Fibroblast of lung (primary cell): ENCODE data around the gene CNTN1. TPM values are rescaled to one million over a fixed set of nuclear protein-coding genes. Genes with fewer than 3 reads are reported as not detected.
"Not testable (repeated sequence)": the region's sequence is repeated elsewhere in the genome, so short reads cannot be mapped to it uniquely, and the experiment has no call there.

Experiments
- DNase-seq, 2 donors: peaks; one replicate each; pipeline versions ENCODE4 v3.0.0 to v3.0.0-alpha.2; 2010; ENCODE audit warnings: low read depth in 2 of 2
- H2AFZ ChIP-seq: 2 replicates; pipeline ENCODE4 v1.5.1; 2012; ENCODE audit warnings: low read length, control low read depth, inconsistent platforms
- H3K27ac ChIP-seq: 2 replicates; pipeline ENCODE4 v1.5.1; 2011; ENCODE audit warnings: low read length, control low read depth; ENCODE audit not compliant: insufficient read depth
- H3K27me3 ChIP-seq: 2 replicates; pipeline ENCODE4 v1.5.1; 2011; ENCODE audit warnings: mild to moderate bottlenecking, low read length; ENCODE audit not compliant: control insufficient read depth, insufficient read depth
- H3K36me3 ChIP-seq: 2 replicates; pipeline ENCODE4 v1.5.1; 2011; ENCODE audit warnings: low read length; ENCODE audit not compliant: control insufficient read depth, insufficient read depth
- H3K4me1 ChIP-seq: 2 replicates; pipeline ENCODE4 v1.5.1; 2011; ENCODE audit warnings: low read length; ENCODE audit not compliant: control insufficient read depth, insufficient read depth; ENCODE audit errors: extremely low read depth
- H3K4me2 ChIP-seq: 2 replicates; pipeline ENCODE4 v1.5.1; 2011; ENCODE audit warnings: low read length, control low read depth; ENCODE audit not compliant: insufficient read depth; ENCODE audit errors: extremely low read depth
- H3K4me3 ChIP-seq, 4 experiments: fragments of 200-600 bp in 1 of 4; sonication (generic) in 1 of 4; replicated peaks in 1 of 4; 2 replicates each; pipeline ENCODE4 v1.5.1; 2011 to 2016; ENCODE audit warnings: low read length in 4 of 4, low read depth in 3 of 4, mild to moderate bottlenecking in 3 of 4, control low read depth in 2 of 4, inconsistent platforms in 1 of 4, mixed read lengths in 1 of 4; ENCODE audit not compliant: insufficient read depth in 1 of 4; ENCODE audit errors: control extremely low read depth in 1 of 4
- H3K79me2 ChIP-seq: 2 replicates; pipeline ENCODE4 v1.5.1; 2012; ENCODE audit warnings: mild to moderate bottlenecking, low read length, inconsistent platforms; ENCODE audit not compliant: control insufficient read depth, insufficient read depth
- H3K9ac ChIP-seq: 2 replicates; pipeline ENCODE4 v1.5.1; 2011; ENCODE audit warnings: mild to moderate bottlenecking, low read length, control low read depth; ENCODE audit not compliant: insufficient read depth
- H3K9me3 ChIP-seq: 2 replicates; pipeline ENCODE4 v1.5.1; 2012; ENCODE audit warnings: low read depth, low read length; ENCODE audit not compliant: control insufficient read depth, insufficient read depth
- H4K20me1 ChIP-seq: 2 replicates; pipeline ENCODE4 v1.5.1; 2011; ENCODE audit warnings: low read length; ENCODE audit not compliant: control insufficient read depth, insufficient read depth; ENCODE audit errors: extremely low read depth
- CTCF ChIP-seq, 2 donors: IDR thresholded peaks in 1 of 2; conservative IDR thresholded peaks in 1 of 2; 1 replicate in 1 of 2; 2 replicates in 1 of 2; pipeline ENCODE4 v1.5.1; 2011 to 2012; ENCODE audit warnings: low read length in 2 of 2, control low read depth in 1 of 2, inconsistent platforms in 1 of 2, low read depth in 1 of 2, mild to moderate bottlenecking in 1 of 2
- EZH2 ChIP-seq: IDR thresholded peaks from 2 replicates; pipeline ENCODE4 v1.5.1; 2012; ENCODE audit warnings: low read length, control low read depth, mild to moderate bottlenecking; ENCODE audit errors: missing control alignments
- polyA plus RNA-seq, 2 donors: library from polyadenylated mRNA; depleted of rRNA in 1 of 2; stranded (reverse) in 1 of 2; unstranded in 1 of 2; fragments of >200 nt; gene quantifications; 2 replicates each; pipeline ENCODE4 v1.2.1, GENCODE V29; 2011 to 2012; ENCODE audit warnings: missing spikeins in 1 of 2
- total RNA-seq: library from RNA; depleted of rRNA; stranded (reverse); fragments of >200 nt; gene quantifications from 2 replicates; pipeline ENCODE4 v1.2.1, GENCODE V29; 2014

The CNTN1 gene
- total and polyA plus RNA-seq, 2 donors (not counting 1 experiment from before 2014, with no cell fraction given), result 0.22 to 0.83 TPM

- H2AFZ ChIP-seq, result no peak overlapping the region
- no peaks in the 10 kb centered on the region for H3K4me1 ChIP-seq
- DNase-seq, result no peak
- no peaks in the 10 kb centered on the region for H3K79me2 ChIP-seq
- H3K36me3 ChIP-seq, result no peaks in the 10 kb centered on the region
- no peak overlapping the region for H3K9ac ChIP-seq
- no peaks in the 10 kb centered on the region for H3K27me3 ChIP-seq
- H3K9me3 ChIP-seq, result no peaks in the 10 kb centered on the region
- no peak overlapping the region for H3K27ac ChIP-seq
- no peak overlapping the region for H3K4me3 ChIP-seq
- no peak overlapping the region for H3K4me2 ChIP-seq
- no peak for TF ChIP-seq EZH2
- TF ChIP-seq CTCF (conservative IDR thresholded peaks at IDR 0.05 in 1 of 2, IDR thresholded peaks at IDR 0.05 in 1 of 2; ENCODE audit: low read depth in 1 of 2, low read length in 2 of 2), result no peak
- H4K20me1 ChIP-seq, result no peaks in the 10 kb centered on the region
Measured at GRCh38 chr12:40734276-40734675, 42.0 kb downstream of the CNTN1 start.

- no peak overlapping the region for H2AFZ ChIP-seq
- no peaks in the 10 kb centered on the region for H3K9me3 ChIP-seq
- no peak for DNase-seq
- H3K27me3 ChIP-seq, result no peaks in the 10 kb centered on the region
- no peaks in the 10 kb centered on the region for H3K36me3 ChIP-seq
- no peaks in the 10 kb centered on the region for H3K79me2 ChIP-seq
- no peaks in the 10 kb centered on the region for H3K4me1 ChIP-seq
- no peak overlapping the region for H3K9ac ChIP-seq
- H3K27ac ChIP-seq, result no peak overlapping the region
- TF ChIP-seq CTCF (conservative IDR thresholded peaks at IDR 0.05 in 1 of 2, IDR thresholded peaks at IDR 0.05 in 1 of 2; ENCODE audit: low read depth in 1 of 2, low read length in 2 of 2) (no peak), EZH2 (no peak)
- no peak overlapping the region for H3K4me3 ChIP-seq
- H4K20me1 ChIP-seq, result no peaks in the 10 kb centered on the region
- H3K4me2 ChIP-seq, result no peak overlapping the region
Measured at GRCh38 chr12:40735551-40736230, 43.5 kb downstream of the CNTN1 start.

GRCh38 chr12:40737416-40737815 is 45.2 kb downstream of the CNTN1 start:
- H3K36me3 ChIP-seq, H3K27ac ChIP-seq, DNase-seq, H2AFZ ChIP-seq, H3K9ac ChIP-seq, H4K20me1 ChIP-seq, H3K4me3 ChIP-seq, H3K4me2 ChIP-seq, H3K27me3 ChIP-seq, H3K4me1 ChIP-seq, H3K9me3 ChIP-seq, H3K79me2 ChIP-seq: not testable (repeated sequence)
